Natural killer cell (primary cell): Measurements from ENCODE around the gene PDE6G. TPM values are rescaled to one million over a fixed set of nuclear protein-coding genes. Genes with fewer than 3 reads are reported as not detected.

Source experiments
- ATAC-seq, 3 donors: fragments of 150-1000 bp in 2 of 3; fragments of 200-7000 bp in 1 of 3; cut with Tn5 transposase; 1 replicate in 1 of 3; 2 replicates in 2 of 3; pipeline ENCODE4 v1.10.0; 2021; ENCODE audit warnings: mild to moderate bottlenecking in 2 of 3, moderate library complexity in 2 of 3
- DNase-seq, 2 donors: peaks; one replicate each; pipeline versions ENCODE4 v3.0.0 to v3.0.0-alpha.2; 2013 to 2021; ENCODE audit warnings: mixed read lengths in 1 of 2
- H3K27ac ChIP-seq: one replicate; pipeline ENCODE4 v1.5.1; 2013; ENCODE audit warnings: mild to moderate bottlenecking, low read length
- H3K27me3 ChIP-seq: one replicate; pipeline ENCODE4 v1.6.1; 2013; ENCODE audit warnings: low read length; ENCODE audit not compliant: control insufficient read depth, insufficient read depth
- H3K36me3 ChIP-seq: one replicate; pipeline ENCODE4 v1.6.1; 2013; ENCODE audit warnings: low read length; ENCODE audit not compliant: control insufficient read depth, insufficient read depth
- H3K4me1 ChIP-seq: one replicate; pipeline ENCODE4 v1.6.1; 2013; ENCODE audit warnings: low read length; ENCODE audit not compliant: control insufficient read depth, insufficient read depth
- H3K4me3 ChIP-seq: one replicate; pipeline ENCODE4 v1.5.1; 2013; ENCODE audit warnings: low read length
- H3K9me3 ChIP-seq: one replicate; pipeline ENCODE4 v1.6.1; 2013; ENCODE audit warnings: low read length; ENCODE audit not compliant: control insufficient read depth, insufficient read depth
- H3K27ac Mint-ChIP-seq, 2 donors: one replicate each; pipeline ENCODE4 v1.8.0; 2022; ENCODE audit warnings: mild to moderate bottlenecking in 2 of 2, mixed read lengths in 2 of 2, moderate library complexity in 1 of 2
- H3K27me3 Mint-ChIP-seq, 2 donors: one replicate each; pipeline ENCODE4 v1.8.0; 2022; ENCODE audit warnings: low read depth in 2 of 2, mixed read lengths in 2 of 2
- H3K36me3 Mint-ChIP-seq: one replicate; pipeline ENCODE4 v1.8.0; 2022; ENCODE audit warnings: mixed read lengths
- H3K4me1 Mint-ChIP-seq, 2 donors: one replicate each; pipeline ENCODE4 v1.8.0; 2022; ENCODE audit warnings: mixed read lengths in 2 of 2
- H3K4me3 Mint-ChIP-seq: one replicate; pipeline ENCODE4 v1.8.0; 2022; ENCODE audit warnings: mild to moderate bottlenecking, moderate library complexity, mixed read lengths
- H3K9me3 Mint-ChIP-seq, 2 donors: one replicate each; pipeline ENCODE4 v1.8.0; 2022; ENCODE audit warnings: mixed read lengths in 2 of 2
- WGBS: methylation state at CpG from one replicate; pipeline ENCODE4 v1.1.7; 2013; ENCODE audit warnings: missing lambda C conversion rate; ENCODE audit not compliant: insufficient coverage; 5-methylcytosine and 5-hydroxymethylcytosine counted together
- intact Hi-C: fragments of 100-400 bp; cut with micrococcal nuclease; formaldehyde crosslinking; loops from one replicate; pipeline ENCODE4 v1.14.2; 2022
- total RNA-seq, 4 donors: library from RNA; stranded (reverse); fragments of 120-200 nt in 1 of 4; gene quantifications; one replicate each; pipeline versions ENCODE4 v1.2.3 to v1.2.4, GENCODE V29; 2013 to 2022
- TF ChIP-seq, protein P1 (sequence below): fragments of 200-600 bp; IDR thresholded peaks from one replicate; pipeline ENCODE4 v1.8.0; 2022; ENCODE audit warnings: antibody characterized with exemption

The PDE6G gene
- total RNA-seq, 3 donors from 2014 or later (not counting 1 experiment from before 2014, with no cell fraction given): 21.9 to 42.8 (median 26.6) TPM

DNA sequence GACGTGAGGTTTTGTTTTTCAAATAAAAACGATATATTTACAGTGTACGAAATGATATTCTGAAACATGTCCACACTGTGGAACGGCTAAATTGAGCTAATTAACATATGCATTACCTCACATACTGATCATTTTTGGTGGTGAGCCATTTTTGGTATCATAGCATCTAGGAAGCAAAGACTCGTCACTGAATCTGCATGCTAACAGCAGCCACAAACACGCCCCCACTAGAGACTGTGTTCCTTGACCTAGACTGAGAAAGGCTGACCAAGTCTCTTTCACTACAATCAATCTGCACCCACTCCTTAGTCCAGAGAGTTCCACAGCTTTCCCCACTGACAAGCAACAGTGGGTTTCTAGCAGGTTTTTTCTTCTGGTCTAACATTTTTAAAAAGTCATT is 48.9 kb downstream of the PDE6G start:
- Mint-ChIP-seq H3K9me3 (no peaks in the 10 kb centered on the region), H3K4me3 (no peak overlapping the region), H3K27ac (peak overlapping the region; percentile 14 to 47), H3K4me1 (peaks cover 4 to 24% of the 10 kb centered on the region in 2 donors), H3K27me3 (no peaks in the 10 kb centered on the region), H3K36me3 (peaks cover 9% of the 10 kb centered on the region)
- intact Hi-C loops: loop anchor here (10.0 kb wide), 1 partner anchor 93 kb away; the partner anchor contains the start of gene ACTG1
- Histone ChIP-seq H3K4me3 (no peak overlapping the region), H3K36me3 (peaks cover 65% of the 10 kb centered on the region), H3K27me3 (no peaks in the 10 kb centered on the region), H3K27ac (no peak overlapping the region), H3K9me3 (no peaks in the 10 kb centered on the region), H3K4me1 (peaks cover 3% of the 10 kb centered on the region)
- 92% methylated on average over 6 of the region's 6 CpGs for WGBS
- ATAC-seq: no peak
- DNase-seq: no peak
- TF ChIP-seq, protein P1, sequence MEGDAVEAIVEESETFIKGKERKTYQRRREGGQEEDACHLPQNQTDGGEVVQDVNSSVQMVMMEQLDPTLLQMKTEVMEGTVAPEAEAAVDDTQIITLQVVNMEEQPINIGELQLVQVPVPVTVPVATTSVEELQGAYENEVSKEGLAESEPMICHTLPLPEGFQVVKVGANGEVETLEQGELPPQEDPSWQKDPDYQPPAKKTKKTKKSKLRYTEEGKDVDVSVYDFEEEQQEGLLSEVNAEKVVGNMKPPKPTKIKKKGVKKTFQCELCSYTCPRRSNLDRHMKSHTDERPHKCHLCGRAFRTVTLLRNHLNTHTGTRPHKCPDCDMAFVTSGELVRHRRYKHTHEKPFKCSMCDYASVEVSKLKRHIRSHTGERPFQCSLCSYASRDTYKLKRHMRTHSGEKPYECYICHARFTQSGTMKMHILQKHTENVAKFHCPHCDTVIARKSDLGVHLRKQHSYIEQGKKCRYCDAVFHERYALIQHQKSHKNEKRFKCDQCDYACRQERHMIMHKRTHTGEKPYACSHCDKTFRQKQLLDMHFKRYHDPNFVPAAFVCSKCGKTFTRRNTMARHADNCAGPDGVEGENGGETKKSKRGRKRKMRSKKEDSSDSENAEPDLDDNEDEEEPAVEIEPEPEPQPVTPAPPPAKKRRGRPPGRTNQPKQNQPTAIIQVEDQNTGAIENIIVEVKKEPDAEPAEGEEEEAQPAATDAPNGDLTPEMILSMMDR: no peak

DNA sequence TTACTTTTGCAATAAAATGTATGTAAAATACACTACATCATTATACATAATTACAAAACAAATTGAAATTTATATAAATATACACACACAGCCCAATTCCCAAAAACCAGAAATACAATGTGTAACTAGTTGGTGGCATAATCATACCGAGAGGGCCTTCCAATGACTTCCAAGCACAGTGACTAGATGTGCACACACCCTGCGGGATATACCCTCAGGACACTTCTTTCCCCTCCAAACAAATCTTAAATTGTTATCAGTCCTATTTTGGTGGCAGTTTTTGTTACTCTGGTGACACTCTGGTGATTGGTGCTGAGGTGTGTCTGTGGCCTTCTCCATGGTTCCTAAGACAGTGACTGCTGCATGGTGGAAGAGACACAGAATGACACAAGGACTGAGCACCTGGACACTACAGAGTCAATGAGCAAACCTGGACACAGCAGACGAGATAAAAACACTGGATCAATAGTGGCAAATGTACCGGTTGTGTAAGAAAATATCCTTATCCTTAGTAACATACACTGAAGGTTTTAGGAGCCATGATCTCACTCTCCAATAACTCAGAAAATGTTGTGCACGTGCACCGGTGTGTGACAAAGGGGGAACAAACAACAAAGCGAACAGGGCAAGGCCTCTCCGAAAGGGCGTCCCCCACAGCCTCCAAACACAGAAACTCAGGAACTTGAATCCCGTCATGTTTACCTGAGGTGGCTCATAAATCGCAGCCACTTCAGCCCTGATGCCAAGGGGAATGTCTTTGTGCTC is 52.3 kb downstream of the PDE6G start:
- ATAC-seq (no peak), DNase-seq (no peak)
- H3K4me3 Mint-ChIP-seq: no peak overlapping the region
- 97% methylated on average over 10 of the region's 11 CpGs for WGBS
- no peak overlapping the region for H3K27ac ChIP-seq
- no peak overlapping the region for H3K4me3 ChIP-seq
- intact Hi-C loops: loop anchor here (10.0 kb wide), 1 partner anchor 89 kb away; the partner anchor contains the start of gene ACTG1
- H3K36me3 Mint-ChIP-seq: peaks cover 9% of the 10 kb centered on the region
- peaks cover 3% of the 10 kb centered on the region for H3K4me1 ChIP-seq
- H3K27me3 Mint-ChIP-seq: no peaks in the 10 kb centered on the region
- no peaks in the 10 kb centered on the region for H3K9me3 ChIP-seq
- H3K27ac Mint-ChIP-seq: no peak overlapping the region
- no peaks in the 10 kb centered on the region for H3K27me3 ChIP-seq
- no peaks in the 10 kb centered on the region for H3K9me3 Mint-ChIP-seq
- peaks cover 64% of the 10 kb centered on the region for H3K36me3 ChIP-seq
- H3K4me1 Mint-ChIP-seq: peaks cover 7 to 18% of the 10 kb centered on the region in 2 donors
- TF ChIP-seq, protein P1: no peak

DNA sequence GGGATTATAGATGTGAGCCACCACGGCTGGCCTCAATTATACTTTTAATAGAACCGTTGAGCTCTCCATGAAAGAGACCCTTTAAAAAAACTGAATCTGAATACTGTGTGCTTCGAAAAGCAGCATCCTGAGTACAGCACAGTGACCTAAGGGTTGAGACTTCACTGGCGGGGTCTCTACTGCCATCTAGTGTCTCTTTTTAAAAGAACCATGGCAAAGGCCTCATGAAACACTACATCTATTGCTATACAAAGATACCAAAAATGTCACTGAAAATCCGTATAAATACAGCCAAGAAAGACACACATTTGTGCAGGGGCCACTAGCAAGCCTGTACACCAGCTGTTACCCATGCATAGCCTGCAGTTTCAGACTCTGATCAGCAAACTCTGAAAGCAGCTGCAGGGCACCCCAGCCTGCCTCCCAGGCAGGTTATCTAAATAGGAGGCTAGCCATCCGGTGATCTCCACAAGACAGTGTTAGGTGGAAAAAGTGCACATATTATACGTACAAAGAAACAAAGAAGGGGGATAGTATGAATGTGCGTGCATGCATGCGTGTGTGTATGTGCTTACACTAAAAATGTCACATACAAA is 54.7 kb downstream of the PDE6G start:
- Histone ChIP-seq H3K9me3 (no peaks in the 10 kb centered on the region), H3K36me3 (peaks cover 59% of the 10 kb centered on the region), H3K4me3 (no peak overlapping the region), H3K4me1 (peaks cover 3% of the 10 kb centered on the region), H3K27ac (no peak overlapping the region), H3K27me3 (no peaks in the 10 kb centered on the region)
- WGBS: 39% methylated on average over 7 of the region's 9 CpGs
- Mint-ChIP-seq H3K4me1 (peaks cover 7 to 20% of the 10 kb centered on the region in 2 donors), H3K4me3 (no peak overlapping the region), H3K27me3 (no peaks in the 10 kb centered on the region), H3K9me3 (no peaks in the 10 kb centered on the region), H3K36me3 (peaks cover 9% of the 10 kb centered on the region), H3K27ac (peak overlapping the region; percentile 8 to 50)
- DNase-seq (peak in 1 of 2 donors; percentile 81), ATAC-seq (peak; percentile 87 to 97 (median 95))
- TF ChIP-seq, protein P1: peak; percentile 89
- intact Hi-C loops: loop anchor here (1.0 to 10.0 kb wide), 2 partner anchors 87 to 348 kb away; partner anchors contain the start of gene ACTG1

Other genes with a start within 250 kb of the PDE6G start
- 1,000 to 10,000 TPM; 1,401 to 1,901 (median 1,735) TPM for gene ACTG1, start 143.7 kb downstream of the PDE6G start, total RNA-seq
- 1 to 10 TPM in 2 of 3 donors, under 1 TPM in 1; 0.26 to 2.6 (median 1.0) TPM for gene FSCN2, start 128.2 kb downstream of the PDE6G start, total RNA-seq
- 10 to 100 TPM; 31.8 to 34.5 (median 33.1) TPM for gene FAAP100, start 104.2 kb downstream of the PDE6G start, total RNA-seq
- gene NPLOC4, start 19.4 kb downstream of the PDE6G start, total RNA-seq: 100 to 1,000 TPM in 1 of 3 donors, 10 to 100 TPM in 2; 96.2 to 117 (median 99.1) TPM
- under 1 TPM; 0.24 to 0.35 (median 0.29) TPM for gene TSPAN10, start 19.3 kb downstream of the PDE6G start, total RNA-seq
- 10 to 100 TPM; 29.9 to 35.0 (median 32.4) TPM for gene OXLD1, start 10.1 kb upstream of the PDE6G start, total RNA-seq
- gene CCDC137, start 10.2 kb upstream of the PDE6G start, total RNA-seq: 10 to 100 TPM; 15.6 to 24.2 (median 22.1) TPM
- 10 to 100 TPM; 23.3 to 47.9 (median 39.3) TPM for gene ARL16, start 27.3 kb upstream of the PDE6G start, total RNA-seq
- gene HGS, start 27.5 kb upstream of the PDE6G start, total RNA-seq: 100 to 1,000 TPM; 179 to 186 (median 181) TPM
- gene MRPL12, start 46.8 kb upstream of the PDE6G start, total RNA-seq: 10 to 100 TPM; 16.3 to 24.4 (median 17.5) TPM
- gene SLC25A10, start 55.7 kb upstream of the PDE6G start, total RNA-seq: 1 to 10 TPM; 5.7 to 6.3 (median 5.8) TPM
- gene GCGR, start 147.6 kb upstream of the PDE6G start, total RNA-seq: not detected
- 10 to 100 TPM; 81.1 to 95.5 (median 84.2) TPM for gene MCRIP1, start 176.7 kb upstream of the PDE6G start, total RNA-seq
- gene PPP1R27, start 178.5 kb upstream of the PDE6G start, total RNA-seq: not detected
- 100 to 1,000 TPM; 334 to 468 (median 386) TPM for gene P4HB, start 204.0 kb upstream of the PDE6G start, total RNA-seq
- gene ARHGDIA, start 214.8 kb upstream of the PDE6G start, total RNA-seq: 100 to 1,000 TPM; 600 to 824 (median 689) TPM
- 100 to 1,000 TPM in 2 of 3 donors, 10 to 100 TPM in 1; 91.5 to 115 (median 105) TPM for gene ALYREF, start 235.0 kb upstream of the PDE6G start, total RNA-seq
- 10 to 100 TPM; 40.1 to 50.9 (median 41.5) TPM for gene ANAPC11, start 235.2 kb upstream of the PDE6G start, total RNA-seq
- gene NPB, start 245.7 kb upstream of the PDE6G start, total RNA-seq: under 1 TPM in 2 of 3 donors, not detected in 1; 0.18 to 0.31 TPM